ENCODE results near the gene KRT38.
"Not testable (repeated sequence)": the region's sequence is repeated elsewhere in the genome, so short reads cannot be mapped to it uniquely, and the experiment has no call there.

The KRT38 gene

GRCh38 chr17:41457676-41458075, 16.9 kb upstream of the KRT38 start:
- DNase-seq: no peak

DNA sequence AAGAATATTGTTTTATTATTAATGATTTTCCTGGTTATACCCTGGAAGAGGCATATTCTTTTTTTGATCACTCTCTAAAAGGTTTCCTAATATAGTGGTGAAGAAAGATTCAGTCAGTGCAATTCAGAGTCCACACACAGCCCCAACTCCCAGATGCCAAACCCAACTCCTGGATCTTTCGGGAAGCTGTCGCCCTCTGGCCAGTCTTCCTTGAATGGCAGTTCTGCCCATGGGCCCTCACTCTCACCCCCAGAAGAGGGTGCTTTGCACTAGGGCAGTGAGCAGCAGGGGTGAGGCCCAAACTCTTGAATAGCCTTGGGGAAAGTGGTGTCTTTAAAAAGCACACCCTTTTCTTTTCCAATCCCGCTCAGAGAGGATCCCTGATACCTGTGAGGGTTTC, 15.4 kb upstream of the KRT38 start:
- DNase-seq: no peak

GRCh38 chr17:41455236-41455635, 14.5 kb upstream of the KRT38 start:
- no peak for DNase-seq

GRCh38 chr17:41453066-41453465, 12.3 kb upstream of the KRT38 start:
- no peak for DNase-seq

- no peak for DNase-seq
Measured at GRCh38 chr17:41452281-41452680, 11.5 kb upstream of the KRT38 start.

- DNase-seq: no peak
Measured at GRCh38 chr17:41451154-41451728, 10.5 kb upstream of the KRT38 start.

- DNase-seq: no peak
Measured at GRCh38 chr17:41449008-41449407, 8.2 kb upstream of the KRT38 start.

DNA sequence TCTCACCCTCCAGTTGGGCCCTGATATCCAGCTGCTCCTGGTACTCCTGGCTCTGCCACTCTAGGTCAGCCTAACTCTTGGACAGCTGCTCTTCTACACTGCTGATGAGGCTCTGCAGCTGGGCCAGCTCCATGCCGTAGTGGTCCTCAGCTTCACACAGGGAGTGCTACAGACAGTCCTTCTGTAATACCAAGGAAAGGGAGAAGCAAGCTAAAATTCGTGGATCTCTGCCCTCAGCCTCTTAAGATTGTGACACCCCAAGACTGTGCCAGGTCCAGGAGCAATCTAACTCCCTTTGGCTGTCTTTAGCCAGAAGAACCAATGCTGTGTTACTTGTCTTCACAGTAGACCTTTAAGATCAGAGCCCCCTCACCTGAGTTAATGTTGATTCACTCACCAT, 7.7 kb upstream of the KRT38 start:
- DNase-seq: no peak

DNA sequence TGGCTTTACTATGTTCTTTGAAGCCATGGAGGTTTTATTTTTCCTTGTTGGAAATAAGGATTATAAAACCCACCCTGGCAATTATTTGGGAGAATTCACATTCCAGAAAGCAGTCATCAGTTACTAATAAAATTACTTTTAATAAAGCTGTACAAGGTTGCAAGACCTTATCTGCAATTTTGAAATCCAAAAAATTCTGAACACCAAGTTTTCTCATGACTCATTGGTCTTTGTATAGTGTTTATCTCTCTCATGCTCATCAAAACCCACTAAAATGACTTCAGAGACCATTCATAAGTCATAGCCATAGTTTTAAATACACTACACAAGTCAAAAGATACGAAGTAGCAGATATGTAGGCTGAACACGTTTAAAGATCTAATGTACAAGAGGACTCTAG, 6.0 kb upstream of the KRT38 start:
- no peak for DNase-seq

GRCh38 chr17:41444640-41445039, 3.9 kb upstream of the KRT38 start:
- DNase-seq: no peak

- DNase-seq: no peak
Measured at GRCh38 chr17:41444186-41444585, 3.4 kb upstream of the KRT38 start.

- no peak for DNase-seq
Measured at GRCh38 chr17:41442739-41443138, 2.0 kb upstream of the KRT38 start.

GRCh38 chr17:41439375-41439774, 1.4 kb downstream of the KRT38 start:
- no peak for DNase-seq

DNA sequence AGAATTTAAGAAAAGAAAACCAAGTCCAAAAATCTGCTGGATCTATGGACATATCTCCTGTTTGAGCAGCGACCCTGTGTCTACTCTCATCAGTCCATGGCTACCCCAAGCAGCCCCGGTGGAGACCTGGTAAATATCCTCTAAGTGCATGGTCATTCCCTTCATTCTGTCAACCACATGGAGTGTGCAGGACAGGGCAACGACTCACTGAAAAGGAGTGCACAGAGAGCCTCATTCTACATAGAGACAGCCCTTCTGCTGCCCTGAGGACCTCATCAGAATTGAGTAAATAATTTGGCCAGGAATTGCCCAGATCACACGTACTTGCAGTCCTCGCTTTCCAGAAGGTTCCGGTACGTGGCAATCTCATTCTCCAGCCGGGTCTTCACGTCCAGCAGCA, 3.0 kb downstream of the KRT38 start:
- no peak for DNase-seq

GRCh38 chr17:41437254-41437653, 3.5 kb downstream of the KRT38 start:
- no peak for DNase-seq

DNA sequence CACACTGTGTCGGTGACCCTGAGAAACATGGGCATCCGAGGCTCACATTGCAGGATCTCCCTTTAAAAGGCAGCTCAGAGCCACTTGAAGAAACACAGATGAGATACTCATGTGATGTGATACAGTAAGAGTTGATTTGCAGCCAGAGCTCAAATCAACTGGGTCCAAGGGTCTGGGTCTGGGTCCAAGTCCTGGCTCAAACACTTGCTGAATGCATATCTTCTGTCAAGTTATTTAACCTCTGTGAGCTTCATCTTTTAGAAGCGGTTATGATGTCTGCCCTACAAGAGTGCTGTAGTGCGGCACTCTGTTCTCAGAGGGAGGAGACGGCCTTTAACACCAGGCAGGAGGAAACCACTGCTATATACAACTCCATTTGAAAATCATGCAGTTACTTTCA, 6.4 kb downstream of the KRT38 start:
- no peak for DNase-seq

GRCh38 chr17:41434005-41434404, 6.8 kb downstream of the KRT38 start:
- DNase-seq: no peak

DNA sequence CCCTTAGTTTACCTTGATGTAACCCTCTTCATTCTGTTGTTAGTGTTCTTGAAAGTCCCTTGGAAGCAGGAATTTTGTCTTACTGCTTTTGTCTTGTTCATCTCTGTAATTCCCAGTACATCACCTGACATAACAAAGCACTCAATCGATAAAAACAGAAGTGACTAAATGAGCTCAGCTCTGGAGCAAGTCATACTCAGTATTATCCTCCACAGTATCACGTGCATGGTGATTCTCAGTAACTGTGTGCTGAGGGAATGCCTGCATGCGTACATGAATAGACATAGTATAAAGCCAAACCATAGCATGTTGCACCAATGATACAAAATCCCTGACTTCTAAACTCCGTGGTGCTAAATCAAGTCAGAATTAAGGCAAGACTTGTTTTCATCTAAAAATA, 7.2 kb downstream of the KRT38 start:
- DNase-seq: no peak

DNA sequence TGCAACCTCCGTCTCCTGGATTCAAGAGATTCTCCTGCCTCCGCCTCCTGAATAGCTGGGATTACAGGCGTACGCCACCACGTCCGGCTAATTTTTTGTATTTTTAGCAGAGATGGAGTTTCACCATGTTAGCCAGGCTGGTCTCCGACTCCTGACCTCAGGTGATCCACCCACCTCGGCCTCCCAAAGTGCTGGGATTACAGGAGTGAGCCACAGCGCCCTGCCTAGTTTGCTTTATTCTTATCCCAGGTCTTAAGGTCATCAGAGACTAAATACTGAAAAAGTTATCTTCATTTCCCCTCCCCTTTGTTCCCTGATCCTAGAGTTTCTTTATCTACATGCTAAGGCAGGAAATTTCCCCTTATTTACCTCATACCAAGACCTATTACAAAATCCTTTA, 10.4 kb downstream of the KRT38 start:
- not testable (repeated sequence) for DNase-seq

- DNase-seq: no peak
Measured at GRCh38 chr17:41429667-41430066, 11.1 kb downstream of the KRT38 start.

GRCh38 chr17:41428591-41429291, 12.0 kb downstream of the KRT38 start:
- no peak for DNase-seq

DNA sequence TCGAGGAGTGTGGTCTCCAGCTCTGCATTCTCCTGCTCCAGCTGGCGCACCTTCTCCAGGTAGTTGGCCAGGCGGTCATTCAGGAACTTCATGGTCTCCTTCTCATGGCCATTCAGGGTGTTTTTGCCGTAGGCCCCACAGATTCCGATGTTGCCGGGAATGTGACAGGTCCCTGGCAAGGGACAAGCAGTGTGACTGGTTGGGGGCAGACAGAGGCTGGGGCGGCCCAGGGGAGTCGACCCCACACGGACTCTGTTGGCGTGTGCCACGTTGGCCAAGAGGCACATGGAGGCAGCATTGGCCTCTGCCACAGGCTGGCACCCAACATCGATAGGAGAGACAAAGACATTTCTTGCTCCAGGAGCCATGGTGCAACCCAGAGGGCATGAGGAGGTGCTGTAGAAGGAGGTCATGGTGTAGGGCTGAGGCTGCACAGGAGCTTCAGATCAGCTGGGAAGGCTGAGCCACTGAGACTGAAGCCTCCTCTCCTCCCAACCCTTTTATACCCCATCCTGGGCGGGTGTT, 16.6 kb downstream of the KRT38 start, which contains the start of gene KRT37:
Gene KRT37 (minus strand): TSS at position 475 of the 525 bp plus-strand sequence. CDS start 62 bp downstream, at position 413.
- no peak for DNase-seq

- DNase-seq: not testable (repeated sequence)
Measured at GRCh38 chr17:41422586-41422985, 18.2 kb downstream of the KRT38 start.

GRCh38 chr17:41421617-41422016, 19.2 kb downstream of the KRT38 start:
- DNase-seq: no peak

DNA sequence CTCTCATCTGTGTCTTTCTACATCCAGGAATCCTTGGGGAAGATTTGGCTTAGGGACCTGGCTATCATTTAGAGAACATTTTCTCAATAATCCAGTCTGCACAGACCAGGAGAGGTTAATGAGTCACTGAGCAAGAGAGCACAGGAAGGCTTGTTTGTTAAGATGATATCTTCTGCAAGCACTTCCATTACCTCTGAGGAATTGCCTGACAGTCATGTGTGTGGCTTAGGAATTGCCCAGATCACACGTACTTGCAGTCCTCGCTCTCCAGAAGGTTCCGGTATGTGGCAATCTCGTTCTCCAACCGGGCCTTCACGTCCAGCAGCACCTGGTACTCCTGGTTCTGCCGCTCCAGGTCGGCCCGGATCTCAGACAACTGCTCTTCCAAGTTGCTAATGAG, 19.7 kb downstream of the KRT38 start:
- DNase-seq: no peak

Data from NCI-H2107 (cell line).